ENCODE measurements around the gene ANKRD49. TPM values are rescaled to one million over a fixed set of nuclear protein-coding genes. Genes with fewer than 3 reads are reported as not detected.

ANKRD49 gene
- total RNA-seq, 2 donors from 2014 or later: 11.2 to 14.4 TPM

GRCh38 chr11:94519478-94520084 is 25.8 kb downstream of the ANKRD49 start:
- peaks cover 19% of the 10 kb centered on the region for H3K27me3 ChIP-seq (ENCODE audit: control insufficient read depth, insufficient read depth, low read length, poor library complexity, severe bottlenecking)
- no peaks in the 10 kb centered on the region for H3K4me1 ChIP-seq (ENCODE audit: control insufficient read depth, insufficient read depth, low read length)
- H3K4me3 Mint-ChIP-seq: no peak overlapping the region
- 19 to 51% methylated on average over 2 to 5 of the region's 5 CpGs for WGBS, 2 experiments (ENCODE audit: insufficient coverage in 1 of 2, insufficient read length in 1 of 2)
- H3K9me3 Mint-ChIP-seq: no peaks in the 10 kb centered on the region
- H3K27me3 Mint-ChIP-seq (ENCODE audit: insufficient read depth): peaks cover 25% of the 10 kb centered on the region
- H3K27ac ChIP-seq (ENCODE audit: low read depth, low read length): no peak overlapping the region
- no peak overlapping the region for H3K9ac ChIP-seq (ENCODE audit: extremely low read depth, low read length, poor library complexity, severe bottlenecking)
- no peaks in the 10 kb centered on the region for H3K4me1 Mint-ChIP-seq
- H3K36me3 ChIP-seq (ENCODE audit: control insufficient read depth, insufficient read depth, low read length): no peaks in the 10 kb centered on the region
- H3K27ac Mint-ChIP-seq: no peak overlapping the region
- no peaks in the 10 kb centered on the region for H3K36me3 Mint-ChIP-seq (ENCODE audit: low read depth)
- H3K9me3 ChIP-seq (ENCODE audit: control insufficient read depth, low read length): no peaks in the 10 kb centered on the region
- peak; percentile 84 for TF ChIP-seq CTCF (conservative IDR thresholded peaks at IDR 0.05)
- no peak for DNase-seq
- no peak overlapping the region for H3K4me3 ChIP-seq (ENCODE audit: low read length)

- Mint-ChIP-seq H3K36me3 (ENCODE audit: low read depth) (no peaks in the 10 kb centered on the region), H3K4me3 (no peak overlapping the region), H3K27ac (no peak overlapping the region), H3K27me3 (ENCODE audit: insufficient read depth) (peaks cover 15% of the 10 kb centered on the region), H3K4me1 (no peaks in the 10 kb centered on the region), H3K9me3 (no peaks in the 10 kb centered on the region)
- 60 to 75% methylated on average over 5 of the region's 5 CpGs for WGBS, 2 experiments (ENCODE audit: insufficient coverage in 1 of 2, insufficient read length in 1 of 2)
- no peaks in the 10 kb centered on the region for H3K9me3 ChIP-seq (ENCODE audit: control insufficient read depth, low read length)
- H3K27ac ChIP-seq (ENCODE audit: low read depth, low read length): no peak overlapping the region
- no peaks in the 10 kb centered on the region for H3K36me3 ChIP-seq (ENCODE audit: control insufficient read depth, insufficient read depth, low read length)
- H3K4me1 ChIP-seq (ENCODE audit: control insufficient read depth, insufficient read depth, low read length): no peaks in the 10 kb centered on the region
- no peak overlapping the region for H3K9ac ChIP-seq (ENCODE audit: extremely low read depth, low read length, poor library complexity, severe bottlenecking)
- TF ChIP-seq CTCF (conservative IDR thresholded peaks at IDR 0.05): peak; percentile 80
- peaks cover 11% of the 10 kb centered on the region for H3K27me3 ChIP-seq (ENCODE audit: control insufficient read depth, insufficient read depth, low read length, poor library complexity, severe bottlenecking)
- no peak overlapping the region for H3K4me3 ChIP-seq (ENCODE audit: low read length)
- DNase-seq: no peak
Observed at GRCh38 chr11:94521684-94522083, 27.9 kb downstream of the ANKRD49 start.

GRCh38 chr11:94524341-94524740 is 30.6 kb downstream of the ANKRD49 start:
- Histone ChIP-seq H3K27ac (ENCODE audit: low read depth, low read length) (no peak overlapping the region), H3K9me3 (ENCODE audit: control insufficient read depth, low read length) (no peaks in the 10 kb centered on the region), H3K27me3 (ENCODE audit: control insufficient read depth, insufficient read depth, low read length, poor library complexity, severe bottlenecking) (peaks cover 22% of the 10 kb centered on the region), H3K9ac (ENCODE audit: extremely low read depth, low read length, poor library complexity, severe bottlenecking) (no peak overlapping the region), H3K36me3 (ENCODE audit: control insufficient read depth, insufficient read depth, low read length) (no peaks in the 10 kb centered on the region), H3K4me1 (ENCODE audit: control insufficient read depth, insufficient read depth, low read length) (no peaks in the 10 kb centered on the region), H3K4me3 (ENCODE audit: low read length) (no peak overlapping the region)
- WGBS, 2 experiments (ENCODE audit: insufficient coverage in 1 of 2, insufficient read length in 1 of 2): 88 to 100% methylated on average over 1 of the region's 1 CpG
- Mint-ChIP-seq H3K27ac (no peak overlapping the region), H3K9me3 (no peaks in the 10 kb centered on the region), H3K27me3 (ENCODE audit: insufficient read depth) (peaks cover 25% of the 10 kb centered on the region), H3K4me1 (no peaks in the 10 kb centered on the region), H3K36me3 (ENCODE audit: low read depth) (no peaks in the 10 kb centered on the region), H3K4me3 (no peak overlapping the region)
- TF ChIP-seq CTCF (conservative IDR thresholded peaks at IDR 0.05): no peak
- no peak for DNase-seq
